NCI-H128 (cell line): ENCODE data around the gene AGO4.

Experiments
- DNase-seq: peaks from one replicate; lab custom pipeline; 2025; ENCODE audit not compliant: unreplicated experiment; lab: John Stamatoyannopoulos, UW

Gene AGO4

DNA sequence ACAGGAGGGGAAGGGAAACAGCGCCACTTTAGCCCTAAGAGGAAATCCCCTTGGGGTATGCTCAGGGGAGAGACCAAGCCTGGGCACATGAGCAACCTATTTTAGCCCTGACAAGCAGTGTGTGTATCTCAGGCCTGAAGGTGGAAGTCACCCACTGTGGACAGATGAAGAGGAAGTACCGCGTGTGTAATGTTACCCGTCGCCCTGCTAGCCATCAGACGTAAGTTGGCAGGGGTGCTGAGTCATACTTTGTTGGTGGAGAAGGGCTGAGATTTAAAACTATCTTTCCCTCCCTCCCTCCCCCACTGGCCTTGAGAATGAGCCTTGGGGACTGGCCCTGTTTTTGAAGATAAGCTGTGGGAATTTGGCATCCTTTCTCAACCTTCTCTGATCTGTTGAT lies 86.4 kb downstream of the AGO4 start:
- DNase-seq, result no peak

DNA sequence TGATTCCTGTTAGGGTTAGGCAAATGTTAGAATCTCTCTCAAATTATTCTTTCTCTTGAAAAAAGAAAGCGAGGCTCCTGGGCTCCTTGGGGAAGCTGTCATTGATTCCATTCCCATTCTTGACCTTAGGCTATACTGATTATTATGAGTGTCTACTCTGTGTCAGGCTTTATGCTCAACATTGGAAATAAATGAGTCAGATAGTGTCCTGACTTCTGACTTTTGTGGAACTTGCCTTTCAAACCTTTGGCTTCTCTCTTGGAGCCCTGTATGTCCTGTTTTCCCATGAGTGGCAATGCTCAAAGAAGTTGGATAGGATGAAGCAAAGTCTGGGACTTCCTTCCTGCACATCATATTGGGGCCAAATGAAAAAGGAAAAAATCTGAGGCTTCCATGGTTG lies 86.8 kb downstream of the AGO4 start:
- DNase-seq, result no peak

DNA sequence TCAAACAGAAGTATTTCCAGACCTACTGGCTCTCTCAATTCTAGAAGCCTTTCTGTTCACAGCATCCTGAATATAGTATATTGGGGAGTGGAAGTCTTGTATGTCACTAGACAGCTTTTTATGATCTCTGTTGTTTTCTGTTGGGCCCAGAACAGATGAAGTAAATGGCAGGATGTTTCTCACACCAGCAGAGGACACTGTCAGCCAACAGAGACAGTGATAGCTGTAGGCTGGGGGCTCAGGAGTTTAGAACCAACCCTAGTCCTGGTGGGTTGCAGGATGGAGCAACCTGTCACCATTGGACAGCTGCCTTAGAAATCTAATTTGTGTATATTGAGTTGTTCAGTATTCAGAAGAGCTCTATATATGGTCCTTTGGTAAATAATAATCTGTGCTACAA lies 92.1 kb downstream of the AGO4 start:
- DNase-seq, result no peak

DNA sequence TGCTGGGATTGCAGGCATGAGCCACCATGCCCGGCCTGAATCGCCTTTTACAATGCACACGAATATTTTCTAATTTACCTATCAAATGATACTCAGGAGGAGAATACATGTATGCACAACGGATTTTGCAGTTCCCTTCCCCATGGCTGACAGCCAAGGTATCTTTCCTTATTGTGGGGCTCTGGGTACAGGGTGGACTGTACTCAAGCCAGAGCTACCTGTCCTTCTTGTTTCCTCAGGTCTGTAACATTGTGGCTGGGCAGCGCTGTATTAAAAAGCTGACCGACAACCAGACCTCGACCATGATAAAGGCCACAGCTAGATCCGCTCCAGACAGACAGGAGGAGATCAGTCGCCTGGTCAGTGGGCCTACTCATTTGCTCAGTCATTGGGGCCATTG lies 93.4 kb downstream of the AGO4 start:
- no peak for DNase-seq

DNA sequence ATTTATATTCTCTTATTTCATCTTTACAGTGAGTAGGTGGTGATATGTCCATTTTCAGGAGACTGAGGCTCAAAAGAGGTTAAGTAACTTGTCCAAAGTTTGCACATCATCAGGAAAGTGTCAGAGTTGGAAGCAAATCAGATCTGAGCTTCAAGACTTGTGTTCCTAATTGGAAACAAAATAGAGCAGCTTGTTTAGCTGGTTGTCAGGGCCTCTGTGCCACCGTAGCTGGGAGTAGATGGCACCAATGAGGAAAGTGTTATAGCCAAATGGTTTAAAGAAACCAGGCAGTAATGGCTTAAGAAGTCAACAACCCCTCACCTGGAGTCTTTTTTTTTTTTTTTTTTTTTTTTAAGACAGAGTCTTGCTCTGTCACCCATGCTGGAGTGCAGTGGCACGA lies 94.9 kb downstream of the AGO4 start:
- DNase-seq, result no peak
